AG20443 (cell line): Measurements from ENCODE around the gene PCBP2.

Experiments used
- DNase-seq: peaks from one replicate; pipeline ENCODE4 v3.0.0; 2012; ENCODE audit warnings: low spot score, mixed read lengths

Gene PCBP2

GRCh38 chr12:53493610-53494391, 41.9 kb downstream of the PCBP2 start:
- DNase-seq = no peak

- DNase-seq = peak; percentile 62
Measured at GRCh38 chr12:53495903-53496751, 44.2 kb downstream of the PCBP2 start.

- no peak for DNase-seq
Measured at GRCh38 chr12:53496752-53497032, 44.8 kb downstream of the PCBP2 start.

DNA sequence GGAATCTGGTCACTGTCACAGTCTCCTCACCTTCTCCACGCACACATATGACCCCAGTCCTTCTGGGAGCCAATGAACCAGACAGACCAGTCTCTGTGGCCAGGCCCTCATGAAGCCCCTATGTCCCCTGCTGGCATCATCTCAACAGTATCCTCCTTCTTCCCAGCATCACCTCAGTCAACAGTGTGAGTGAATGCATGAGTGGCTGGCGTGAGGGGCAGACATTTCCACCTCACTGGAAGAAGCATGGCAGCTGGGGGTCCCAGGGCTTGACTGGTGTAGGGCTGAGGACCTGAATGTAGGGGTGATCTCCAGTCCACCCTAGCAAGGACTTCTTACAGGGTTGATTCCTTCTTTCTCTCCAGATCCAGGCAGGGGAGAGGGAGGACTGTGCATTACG, 45.6 kb downstream of the PCBP2 start:
- DNase-seq = no peak

DNA sequence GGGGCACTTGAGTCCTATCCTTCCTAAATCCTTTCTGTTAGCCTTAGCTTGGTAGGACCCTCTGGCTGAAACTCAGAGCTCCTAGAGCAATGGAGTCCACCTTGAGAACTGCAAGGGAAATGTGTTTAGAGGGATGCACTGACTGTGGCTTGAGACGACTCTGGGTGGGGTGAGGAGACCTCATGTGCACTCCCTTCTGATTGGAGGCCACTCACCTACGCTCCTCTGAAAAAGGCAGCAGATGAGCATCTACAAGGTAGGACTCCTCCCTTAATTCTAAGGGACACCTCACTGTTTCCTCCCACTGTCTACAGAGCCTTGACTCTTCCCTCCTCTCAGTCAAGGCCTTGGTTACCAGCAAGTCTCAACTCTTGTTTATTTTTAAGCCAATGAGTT, 46.3 kb downstream of the PCBP2 start:
- no peak for DNase-seq

GRCh38 chr12:53499266-53500141, 47.6 kb downstream of the PCBP2 start, which contains the start of gene MAP3K12:
Gene MAP3K12 (minus strand): TSS chr12:53499458. CDS start chr12:53487391, 12,067 bp downstream.
- DNase-seq = peak; percentile 65

DNA sequence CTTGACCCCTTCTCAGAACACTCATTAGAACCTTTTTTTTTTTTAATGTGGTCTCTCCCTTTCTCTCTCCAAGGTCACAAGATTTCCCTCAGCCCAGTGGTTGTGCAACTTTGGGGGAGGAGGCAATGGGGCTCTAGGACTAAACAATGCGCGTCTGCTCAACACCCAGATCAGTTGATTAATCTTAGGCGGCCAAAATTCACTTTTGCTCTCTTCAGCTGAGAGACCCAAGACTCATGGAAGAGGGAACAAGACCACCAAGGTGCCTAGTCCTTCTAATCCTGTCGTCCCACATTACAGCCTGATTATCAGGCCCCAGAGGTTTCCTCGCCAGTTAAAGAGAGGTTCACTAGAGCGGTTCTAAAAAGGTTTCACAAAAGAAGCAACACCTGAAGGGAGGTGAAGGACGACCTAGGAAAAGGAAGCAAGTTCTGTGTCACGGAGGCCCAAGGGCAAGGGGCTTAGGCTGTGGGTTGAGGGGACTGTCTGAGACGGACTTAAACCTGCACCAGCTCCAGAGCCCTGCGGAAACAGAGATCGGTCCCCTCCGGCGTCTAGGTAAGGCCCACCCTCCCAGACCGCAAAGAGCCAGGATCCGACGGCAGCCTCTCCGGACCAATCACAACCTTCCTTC, 48.4 kb downstream of the PCBP2 start:
- peak; percentile 61 for DNase-seq

- peak; percentile 95 for DNase-seq
Measured at GRCh38 chr12:53500776-53501614, 49.1 kb downstream of the PCBP2 start, which contains the start of gene TARBP2. Gene TARBP2 (plus strand): TSS chr12:53501283. CDS start chr12:53501409, 126 bp downstream.

DNA sequence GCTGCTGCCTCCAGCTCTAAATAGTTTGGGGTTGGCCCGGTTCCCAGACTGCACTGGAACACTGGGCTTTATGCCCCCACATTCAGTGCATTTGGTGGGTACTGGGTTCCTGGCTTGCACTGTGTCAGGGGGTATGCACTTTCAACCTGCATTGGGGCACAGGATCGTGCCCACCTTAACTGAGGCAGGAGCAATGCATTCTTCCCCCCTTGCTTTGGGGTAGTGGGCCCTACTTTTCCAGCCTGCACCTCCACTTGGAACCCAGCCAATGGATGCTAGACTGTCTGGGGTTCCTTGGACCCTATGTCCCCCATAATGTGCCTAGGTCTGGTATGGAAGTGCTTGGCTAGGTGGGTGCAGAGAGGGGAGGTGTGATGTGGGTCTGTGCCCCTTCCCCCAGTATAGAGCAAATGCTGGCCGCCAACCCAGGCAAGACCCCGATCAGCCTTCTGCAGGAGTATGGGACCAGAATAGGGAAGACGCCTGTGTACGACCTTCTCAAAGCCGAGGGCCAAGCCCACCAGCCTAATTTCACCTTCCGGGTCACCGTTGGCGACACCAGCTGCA, 49.8 kb downstream of the PCBP2 start:
- DNase-seq = no peak

GRCh38 chr12:53502331-53502730, 50.4 kb downstream of the PCBP2 start:
- no peak for DNase-seq

- DNase-seq = no peak
Measured at GRCh38 chr12:53502983-53503728, 51.3 kb downstream of the PCBP2 start.

- no peak for DNase-seq
Measured at GRCh38 chr12:53504004-53504920, 52.4 kb downstream of the PCBP2 start.

DNA sequence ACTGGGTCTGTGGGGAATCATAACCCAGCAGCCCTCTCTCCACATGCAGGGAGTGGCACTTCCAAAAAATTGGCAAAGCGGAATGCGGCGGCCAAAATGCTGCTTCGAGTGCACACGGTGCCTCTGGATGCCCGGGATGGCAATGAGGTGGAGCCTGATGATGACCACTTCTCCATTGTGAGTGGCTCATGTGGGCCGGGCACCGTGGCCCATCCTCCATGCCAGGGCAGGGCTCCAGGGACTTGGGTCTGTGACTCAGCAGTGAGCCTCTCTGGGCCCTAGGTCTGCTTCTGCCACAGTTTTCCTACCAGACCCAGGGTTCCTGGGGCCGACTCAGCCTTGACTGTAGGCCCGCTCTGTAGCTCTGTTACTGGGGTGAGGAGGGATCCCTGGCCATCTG, 53.2 kb downstream of the PCBP2 start:
- DNase-seq = peak; percentile 79

DNA sequence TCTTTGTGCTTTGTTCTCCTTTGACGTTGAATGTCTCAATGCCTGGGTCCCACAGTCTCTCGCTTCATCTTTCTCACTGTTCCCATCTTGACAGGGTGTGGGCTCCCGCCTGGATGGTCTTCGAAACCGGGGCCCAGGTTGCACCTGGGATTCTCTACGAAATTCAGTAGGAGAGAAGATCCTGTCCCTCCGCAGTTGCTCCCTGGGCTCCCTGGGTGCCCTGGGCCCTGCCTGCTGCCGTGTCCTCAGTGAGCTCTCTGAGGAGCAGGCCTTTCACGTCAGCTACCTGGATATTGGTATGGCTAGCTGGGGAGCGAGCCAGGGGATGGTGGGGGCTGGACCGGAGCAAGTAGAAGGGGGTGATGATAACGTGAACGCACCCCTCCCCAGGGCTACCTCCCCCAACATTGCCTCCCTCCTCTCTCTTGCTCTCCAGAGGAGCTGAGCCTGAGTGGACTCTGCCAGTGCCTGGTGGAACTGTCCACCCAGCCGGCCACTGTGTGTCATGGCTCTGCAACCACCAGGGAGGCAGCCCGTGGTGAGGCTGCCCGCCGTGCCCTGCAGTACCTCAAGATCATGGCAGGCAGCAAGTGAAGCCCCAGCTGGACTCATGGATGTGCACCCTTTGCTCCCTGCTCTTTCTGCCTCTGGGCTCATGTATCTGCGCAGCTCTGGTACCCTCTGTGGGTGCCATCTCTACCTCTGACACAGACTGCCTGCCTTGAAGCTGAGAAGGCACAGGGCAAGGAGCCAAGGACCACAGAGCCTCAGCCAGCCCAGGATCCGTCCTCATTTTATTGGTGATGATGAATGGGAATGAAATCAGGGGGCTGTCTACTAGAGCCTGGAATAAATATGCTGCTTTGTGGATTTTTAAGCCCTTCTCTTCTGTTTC, 53.9 kb downstream of the PCBP2 start:
- DNase-seq = no peak

GRCh38 chr12:53506450-53506785, 54.5 kb downstream of the PCBP2 start:
- no peak for DNase-seq

GRCh38 chr12:53506881-53507602, 55.1 kb downstream of the PCBP2 start, which contains the start of gene NPFF:
Gene NPFF (minus strand): TSS chr12:53507484. CDS start chr12:53507474, 10 bp downstream.
- no peak for DNase-seq

DNA sequence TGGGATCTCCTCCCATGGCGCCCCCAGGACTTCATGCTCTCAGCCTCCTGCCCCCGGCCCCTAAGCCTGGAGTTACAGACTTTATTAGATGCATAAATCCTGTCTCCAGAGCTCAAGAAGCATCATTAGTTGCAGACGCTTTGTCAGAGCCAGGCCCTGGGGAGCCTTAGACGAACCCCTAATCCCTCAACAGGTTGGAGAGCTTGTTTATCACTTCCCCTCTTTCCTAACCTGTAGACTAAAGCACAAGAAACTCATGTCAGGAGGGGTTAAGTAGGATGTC, 55.6 kb downstream of the PCBP2 start:
- DNase-seq = no peak
